GM19035 (cell line): Measurements from ENCODE around the gene CASP2.
A peak's percentile ranks its signal among the peaks of the same experiment; 100 is the strongest.

Source experiments
- ATAC-seq: cut with Tn5 transposase; IDR thresholded peaks from one replicate; pipeline ENCODE4 v1.9.1; 2021; ENCODE audit not compliant: unreplicated experiment

Gene CASP2

DNA sequence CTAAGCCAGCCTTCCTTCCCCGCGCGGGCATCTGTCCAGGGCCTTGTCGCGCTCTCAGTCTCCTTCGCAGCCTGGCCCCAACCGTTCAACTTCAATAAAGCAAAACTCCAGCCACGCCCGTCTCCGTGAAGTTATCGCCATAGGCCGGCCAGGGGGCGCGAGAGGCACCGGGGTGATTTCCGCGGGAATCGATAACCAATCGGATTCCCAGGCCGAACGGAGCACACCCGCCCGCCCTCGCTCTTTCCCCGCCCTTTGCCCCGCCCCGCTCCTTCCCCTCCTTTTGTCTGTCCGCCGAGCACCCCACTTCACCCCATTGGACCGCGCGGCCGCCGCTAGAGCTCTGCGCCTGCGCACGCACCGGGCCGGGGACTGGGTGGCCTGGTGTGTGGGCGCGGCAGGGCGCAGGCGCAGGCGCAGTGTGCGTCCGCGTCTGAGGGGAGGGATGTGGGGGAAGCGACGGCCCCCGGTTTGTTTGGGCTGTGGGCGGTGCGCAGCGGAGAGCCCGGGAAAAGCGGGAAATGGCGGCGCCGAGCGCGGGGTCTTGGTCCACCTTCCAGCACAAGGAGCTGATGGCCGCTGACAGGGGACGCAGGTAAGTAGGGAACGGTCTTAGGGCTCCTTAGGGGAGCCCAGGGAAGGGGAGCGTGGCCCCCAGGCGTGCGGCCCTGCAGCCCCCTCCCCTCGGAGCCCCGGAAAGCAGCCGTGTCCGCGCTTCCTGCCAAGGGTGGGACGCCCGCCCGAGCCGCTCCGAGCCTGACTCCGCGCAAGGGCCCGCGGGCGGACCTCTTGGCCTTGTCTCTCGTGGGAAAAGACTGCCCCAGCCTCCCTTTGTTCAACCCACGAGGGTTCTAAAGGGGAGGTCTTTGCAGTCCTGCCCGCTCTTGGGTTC is at the start of gene CASP2:
TSS of gene CASP2 (plus strand) at position 417 of the 892 bp plus-strand sequence. CDS start at position 522, 105 bp downstream.
- ATAC-seq, result peak; percentile 81

DNA sequence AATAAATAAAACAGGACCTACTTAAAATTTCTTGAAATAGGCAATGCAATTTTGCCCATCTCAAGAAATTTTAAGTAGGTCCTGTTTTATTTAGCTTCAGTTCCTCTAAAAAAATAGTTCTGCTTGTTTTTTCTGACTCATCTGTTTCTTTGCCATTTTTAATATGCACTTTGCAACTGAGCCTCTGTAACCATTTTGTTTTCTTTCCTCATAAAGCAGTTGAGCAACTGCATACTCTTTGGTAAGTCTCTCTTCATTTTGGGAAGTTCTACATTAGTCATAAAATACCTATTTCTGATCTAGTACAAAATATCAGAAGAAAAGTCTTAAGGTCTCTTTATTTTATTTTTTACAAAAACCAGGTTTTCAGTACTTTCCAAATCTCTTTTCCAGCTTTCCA is 48.3 kb upstream of the CASP2 start:
- ATAC-seq, result no peak

DNA sequence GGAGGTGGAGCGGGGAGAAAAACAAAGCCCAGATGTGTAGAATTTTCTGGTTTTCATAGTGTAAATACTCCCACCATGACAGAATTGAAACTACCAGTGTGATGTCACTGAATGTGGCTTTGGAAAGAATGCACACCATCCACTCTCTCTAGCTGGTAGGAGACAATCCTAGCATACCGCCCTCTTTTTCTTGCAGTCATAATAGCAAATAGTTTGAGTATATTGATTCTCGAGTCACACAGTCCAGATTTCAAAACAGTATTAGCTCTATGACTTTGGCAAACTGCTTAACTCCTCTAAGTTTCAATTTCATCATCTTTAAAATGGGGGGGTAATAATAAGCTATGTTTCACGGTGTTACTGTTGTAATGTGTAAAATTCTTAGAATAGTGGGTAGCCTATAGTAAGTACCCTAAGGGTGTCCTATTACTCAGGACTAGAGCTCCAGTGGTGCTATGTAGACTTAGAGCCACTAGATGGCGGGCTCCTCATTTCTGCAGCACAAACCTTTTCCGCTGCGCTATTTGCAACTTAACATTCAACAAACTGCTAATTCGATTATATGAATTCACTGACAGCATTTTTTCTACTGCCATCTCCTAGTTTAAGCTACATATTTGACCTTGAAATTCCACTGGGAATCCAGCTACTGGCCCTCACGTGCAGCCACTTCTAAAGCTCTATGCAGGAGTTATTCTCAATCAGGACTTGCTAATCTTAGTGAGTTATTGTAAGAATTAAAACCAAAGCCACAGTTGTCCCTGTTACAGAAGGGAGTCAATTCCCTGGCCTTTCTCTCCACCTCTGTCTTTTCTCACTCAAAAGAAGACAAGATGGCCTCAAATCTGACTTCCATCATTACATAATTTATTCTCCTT is 47.6 kb upstream of the CASP2 start:
- peak; percentile 98 for ATAC-seq

DNA sequence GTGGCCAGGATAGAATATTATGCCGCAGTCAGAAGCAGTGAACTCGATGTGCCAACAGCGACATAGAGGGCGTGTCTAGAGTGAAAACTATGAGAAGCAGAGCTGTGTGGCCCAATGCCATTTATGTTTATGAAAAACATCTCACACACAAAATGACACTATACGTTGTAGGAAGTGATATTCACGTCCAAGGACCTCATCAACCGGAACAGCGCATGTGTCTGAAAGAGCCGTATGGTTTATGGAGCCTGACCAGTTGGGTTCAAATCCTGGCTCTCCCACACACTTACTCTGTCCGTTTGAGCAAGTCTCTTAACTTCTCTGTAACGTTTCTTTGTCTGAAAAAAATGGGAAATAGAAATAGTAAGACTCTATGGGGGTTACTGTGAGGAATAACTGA is 45.8 kb upstream of the CASP2 start:
- ATAC-seq, result no peak

DNA sequence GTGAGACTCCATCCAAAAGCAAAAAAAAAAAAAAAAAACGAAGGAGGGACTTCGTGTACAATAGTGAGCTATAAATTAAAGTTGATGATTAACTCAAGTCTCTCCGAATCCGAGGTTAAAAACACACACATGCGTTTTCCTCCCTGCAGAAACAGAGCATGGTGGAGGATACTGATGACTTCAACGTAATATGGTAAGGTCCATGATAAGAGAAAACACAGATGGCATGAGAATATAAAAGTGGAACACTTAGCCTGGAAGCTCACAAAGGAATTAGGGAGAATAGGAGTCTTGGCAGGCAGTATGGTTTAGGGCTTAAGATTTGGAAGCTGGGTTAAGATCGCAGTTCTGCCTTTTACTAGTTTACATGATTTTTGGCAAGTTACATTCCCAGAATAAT is 45.0 kb upstream of the CASP2 start:
- no peak for ATAC-seq

DNA sequence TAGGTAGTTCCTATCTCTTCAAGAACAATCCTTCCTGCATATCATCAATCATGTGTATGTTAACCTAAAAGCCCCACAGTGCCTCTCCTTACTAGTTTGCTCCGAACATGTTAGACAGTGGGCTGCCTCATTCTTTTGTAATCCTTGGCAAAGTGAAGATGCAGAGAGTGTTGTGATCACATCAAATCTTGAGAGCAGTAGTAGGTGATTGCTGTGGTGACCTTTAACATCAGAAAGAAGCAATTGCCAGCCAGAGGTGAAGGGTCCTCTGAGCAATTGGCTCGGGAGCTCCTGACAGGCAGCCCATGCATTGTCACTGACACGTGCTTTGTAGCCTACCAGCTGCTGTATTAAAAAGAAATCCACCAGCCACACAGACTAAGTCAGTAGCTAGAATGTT is 44.5 kb upstream of the CASP2 start:
- ATAC-seq, result no peak

DNA sequence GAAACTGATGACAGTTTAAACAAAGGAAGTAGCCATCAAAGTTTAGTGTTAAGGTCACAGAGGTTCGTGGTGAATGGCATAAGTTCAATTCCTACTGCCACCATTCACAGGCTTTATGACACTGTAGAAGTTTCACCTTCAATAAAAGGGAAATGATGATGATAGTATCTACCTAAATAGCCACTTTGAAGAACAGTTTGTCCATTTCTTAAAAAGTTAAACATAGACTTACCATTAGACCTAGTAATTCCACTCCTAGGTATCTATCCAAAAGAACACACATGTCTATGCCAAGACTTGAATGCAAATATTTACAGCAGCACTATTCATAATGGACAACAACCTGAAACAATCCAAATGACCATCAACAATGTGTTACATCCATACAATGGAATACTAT is 43.8 kb upstream of the CASP2 start:
- ATAC-seq, result no peak

DNA sequence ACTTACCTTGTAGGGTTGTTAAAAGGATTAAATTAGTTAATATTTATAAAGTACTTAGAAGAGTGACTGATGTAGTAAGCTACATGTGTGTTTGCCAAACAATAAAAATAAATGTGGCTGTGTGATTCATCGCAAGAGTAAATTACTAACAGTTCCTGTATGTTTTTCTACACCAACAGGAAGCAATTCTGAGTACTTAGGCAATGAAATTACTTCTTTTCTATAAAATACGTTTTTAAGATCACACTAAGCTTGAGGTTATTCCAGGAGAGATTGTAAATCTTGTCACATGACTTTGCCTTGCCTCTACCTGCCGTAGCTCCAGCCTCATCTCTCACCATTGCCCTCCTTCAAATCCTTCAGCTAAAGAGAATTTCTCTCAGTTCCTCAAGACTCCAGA is 43.0 kb upstream of the CASP2 start:
- no peak for ATAC-seq

DNA sequence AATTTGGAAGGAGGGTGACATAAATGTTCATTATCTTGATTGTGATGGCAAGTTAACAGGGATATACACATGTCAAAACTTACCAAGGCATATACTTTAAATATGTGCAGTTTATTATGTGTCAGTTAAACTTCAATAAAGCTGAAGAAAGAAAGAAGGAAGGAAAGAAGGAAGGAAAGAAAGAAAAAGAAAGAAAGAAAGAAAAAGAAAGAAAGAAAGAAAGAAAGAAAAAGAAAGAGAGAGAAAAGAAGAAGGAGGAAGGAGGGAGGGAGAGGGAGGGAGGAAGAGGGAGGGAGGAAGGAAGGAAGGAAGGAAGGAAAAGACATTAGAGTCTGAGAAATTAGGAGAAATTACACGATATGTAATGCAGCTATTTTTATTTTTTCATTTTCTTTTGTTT is 40.8 kb upstream of the CASP2 start:
- no peak for ATAC-seq

DNA sequence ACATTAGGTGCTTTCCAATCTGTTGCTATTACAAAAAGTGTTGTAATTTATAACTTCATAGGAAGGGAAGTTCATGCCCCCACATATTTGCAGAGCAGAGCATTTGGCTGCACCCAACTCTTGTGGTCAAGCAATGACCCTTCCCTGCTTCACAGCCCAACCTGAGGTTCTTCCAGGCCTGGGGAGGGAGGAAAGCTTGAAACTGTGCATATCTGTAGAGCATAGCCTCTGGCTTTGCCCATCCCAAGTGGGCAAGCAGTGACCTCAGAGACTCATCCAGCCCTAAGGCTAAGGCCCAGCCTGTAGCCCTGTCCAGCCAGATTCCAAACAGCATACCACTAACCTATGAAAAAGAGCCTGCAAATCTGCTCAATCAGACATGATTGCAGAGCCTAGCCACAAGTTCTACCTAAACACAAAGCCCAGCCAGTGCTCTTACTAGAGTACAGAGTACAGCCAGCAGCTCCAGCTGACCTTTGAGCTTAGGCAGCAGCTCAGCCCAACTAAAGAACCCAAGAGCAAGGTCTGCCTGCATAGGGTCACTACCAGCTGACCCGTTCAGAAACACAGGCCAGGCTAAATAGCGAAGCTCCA is 39.3 kb upstream of the CASP2 start:
- ATAC-seq, result no peak

DNA sequence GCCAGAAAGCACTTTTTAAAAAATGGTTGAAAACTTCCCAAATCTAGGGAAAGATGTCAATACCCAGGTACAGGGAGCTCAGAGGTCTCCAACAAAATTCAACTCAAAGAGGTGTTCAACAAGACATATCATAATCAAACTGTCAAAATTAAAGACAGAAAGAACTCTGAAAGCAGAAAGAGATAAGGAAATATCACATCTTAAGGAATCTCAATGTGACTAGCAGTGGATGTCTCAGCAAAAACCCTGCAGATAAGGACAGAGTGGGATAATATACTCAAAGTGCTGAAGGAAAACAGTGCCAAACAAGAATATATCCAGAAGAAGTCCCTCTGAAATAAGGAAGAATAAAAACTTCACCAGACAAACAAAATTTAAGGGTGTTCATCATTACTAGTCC is 38.0 kb upstream of the CASP2 start:
- ATAC-seq, result no peak

DNA sequence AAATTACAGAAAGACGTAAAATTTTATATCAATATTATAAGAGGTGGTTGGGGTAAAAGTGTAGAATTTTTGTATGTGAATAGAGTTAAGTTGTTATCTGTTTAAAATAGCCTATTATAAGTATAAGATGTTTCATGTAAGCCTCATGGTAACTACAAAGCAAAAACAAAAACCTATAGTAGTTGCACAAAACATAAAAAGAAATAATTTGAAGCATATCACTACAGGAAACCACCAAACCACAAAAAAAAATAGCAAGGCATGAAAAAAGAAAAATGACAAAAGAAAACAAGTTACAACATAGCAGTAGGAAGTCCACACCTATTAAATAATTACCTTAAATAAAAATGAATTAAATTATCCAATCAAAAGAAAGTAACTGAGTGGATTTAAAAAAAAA is 37.3 kb upstream of the CASP2 start:
- ATAC-seq, result no peak

DNA sequence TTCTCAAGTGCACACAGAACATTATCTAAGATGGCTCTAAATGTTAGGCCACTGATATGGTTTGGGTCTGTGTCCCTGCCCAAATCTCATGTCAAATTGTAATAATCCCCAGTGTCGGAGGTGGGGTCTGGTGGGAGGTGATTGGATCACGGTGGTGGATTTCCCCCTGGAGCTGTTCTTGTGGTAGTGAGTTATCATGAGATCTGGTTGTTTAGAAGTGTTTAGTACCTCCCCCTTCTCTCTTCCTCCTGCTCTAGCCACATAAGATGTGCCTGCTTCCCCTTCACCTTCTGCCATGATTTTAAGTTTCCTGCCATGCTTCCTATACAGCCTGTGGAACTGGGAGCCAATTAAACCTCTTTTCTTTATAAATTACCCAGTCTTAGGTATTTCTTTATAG is 36.1 kb upstream of the CASP2 start:
- no peak for ATAC-seq

DNA sequence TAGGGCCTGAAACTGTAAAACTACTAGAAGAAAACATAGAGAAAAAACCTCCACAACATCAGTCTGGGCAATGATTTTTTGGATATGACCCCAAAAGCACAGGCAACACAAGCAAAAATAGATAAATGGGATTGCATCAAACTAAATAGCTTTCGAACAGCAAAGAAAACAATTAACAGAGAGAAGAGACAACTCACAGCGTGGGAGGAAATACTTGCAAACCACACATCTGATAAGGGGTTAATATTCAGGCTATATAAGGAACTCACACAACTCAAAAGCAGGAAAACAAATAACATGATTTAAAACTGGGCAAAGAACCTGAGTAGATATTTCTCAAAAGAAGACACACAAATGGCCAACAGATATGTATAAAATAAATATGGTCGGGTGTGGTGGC is 32.6 kb upstream of the CASP2 start:
- ATAC-seq, result no peak

DNA sequence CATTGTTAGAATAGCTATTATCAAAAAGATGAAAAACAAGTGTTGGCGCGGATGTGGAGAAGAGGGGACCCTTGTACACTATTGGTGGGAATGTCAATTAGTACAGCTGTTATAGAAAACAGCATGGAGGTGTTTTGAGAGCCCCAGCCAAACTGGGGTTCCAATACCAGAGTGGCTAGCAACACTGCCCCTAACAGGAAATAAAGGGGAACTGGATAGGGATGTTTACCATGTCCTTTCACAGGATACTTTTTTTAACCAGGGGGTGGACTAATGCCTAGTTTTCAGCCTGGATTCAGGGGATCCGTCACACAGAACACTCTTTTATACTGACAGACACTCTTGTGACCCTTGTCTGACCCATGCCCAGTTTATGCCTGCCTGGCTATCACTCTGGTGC is 31.8 kb upstream of the CASP2 start:
- no peak for ATAC-seq

DNA sequence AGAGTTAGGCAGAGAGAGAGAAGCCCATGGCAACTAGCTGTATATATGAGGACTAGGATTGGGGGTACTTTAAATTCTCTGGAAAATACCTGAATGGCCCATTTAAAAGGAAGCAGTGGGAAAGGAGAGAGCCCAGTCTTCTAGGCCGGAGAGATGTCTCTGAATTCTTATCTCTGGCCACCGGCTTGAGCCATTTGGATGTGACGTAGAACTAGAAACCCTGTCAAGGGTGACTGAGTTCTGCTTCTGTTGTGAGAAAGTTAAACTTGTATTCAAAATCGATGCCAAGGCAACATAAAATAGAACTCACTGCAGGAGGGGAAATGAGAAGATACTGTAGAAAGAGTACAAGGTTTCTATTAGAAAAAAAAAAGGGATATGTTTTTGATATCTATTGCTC is 31.2 kb upstream of the CASP2 start:
- ATAC-seq, result peak; percentile 61

DNA sequence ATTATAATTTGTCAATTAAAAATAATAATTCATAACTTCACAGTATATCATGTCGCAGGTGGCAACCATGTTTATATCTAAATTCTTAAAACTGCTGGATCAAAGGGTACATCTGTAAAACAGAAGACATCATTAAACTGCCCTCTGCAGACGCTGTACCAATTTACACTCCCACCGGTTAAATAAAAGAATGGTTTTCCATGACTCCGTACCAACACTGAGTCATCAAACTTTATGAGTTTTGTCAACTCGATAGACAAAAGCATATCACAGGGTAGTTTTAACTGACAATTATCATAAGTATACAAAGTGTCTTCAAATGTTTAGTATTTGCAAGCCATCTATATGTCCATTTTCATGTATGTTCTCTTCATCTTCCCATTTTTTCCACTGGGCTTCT is 30.6 kb upstream of the CASP2 start:
- no peak for ATAC-seq

DNA sequence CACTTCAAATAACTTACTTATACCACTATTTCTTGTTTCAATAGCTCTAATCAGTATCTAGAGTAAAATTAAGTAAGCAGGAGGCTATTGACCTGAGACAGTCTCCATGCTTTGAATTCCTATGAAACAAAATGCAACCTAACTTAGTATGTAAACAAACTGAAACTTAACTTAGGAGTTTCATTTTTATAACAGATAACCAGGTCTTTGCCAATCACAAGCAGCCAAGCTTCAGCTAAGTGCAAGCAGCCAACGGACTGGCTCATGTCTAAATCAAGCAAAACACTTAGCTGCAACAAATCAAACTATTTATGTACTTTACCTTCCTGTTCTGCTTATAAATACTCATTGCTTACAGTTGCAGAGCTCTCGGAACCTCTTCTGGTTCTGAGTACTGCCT is 29.3 kb upstream of the CASP2 start:
- ATAC-seq, result peak; percentile 51

DNA sequence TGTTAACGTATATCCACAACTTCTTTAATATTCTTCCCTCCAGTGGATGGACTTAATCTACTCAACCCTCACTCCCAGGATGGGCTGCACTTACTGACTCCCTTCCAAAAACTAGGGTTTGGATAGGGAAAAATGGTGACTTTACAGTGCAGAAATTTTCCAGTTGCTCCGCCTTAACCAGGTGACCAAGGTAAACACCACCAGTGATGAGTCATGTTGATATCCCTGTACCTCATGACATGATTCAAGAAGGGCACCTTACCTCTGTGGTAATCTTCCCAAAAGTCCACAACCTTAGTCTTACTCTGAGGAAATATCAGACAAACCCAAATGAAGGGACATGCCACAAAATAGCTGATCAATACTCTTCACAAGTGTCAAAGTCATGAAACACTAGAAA is 28.4 kb upstream of the CASP2 start:
- no peak for ATAC-seq

DNA sequence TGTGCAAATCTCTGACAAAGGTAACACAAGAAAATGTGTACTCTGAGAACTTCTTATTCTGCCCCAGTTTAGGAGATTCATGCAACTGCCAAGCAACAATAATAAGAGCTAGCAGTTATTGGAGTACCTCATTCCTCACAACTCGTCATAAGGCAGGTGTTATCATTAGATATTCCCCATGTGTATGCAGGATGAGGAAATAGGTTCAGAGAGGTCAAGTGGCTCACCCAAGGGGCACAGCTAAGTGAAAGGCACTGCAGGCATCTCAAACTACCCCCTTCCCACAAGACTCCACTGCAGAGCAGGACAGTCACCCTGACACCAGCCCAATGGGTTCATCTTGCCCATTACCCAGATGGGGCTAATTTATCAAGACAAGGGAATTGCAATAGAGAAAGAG is 26.2 kb upstream of the CASP2 start:
- no peak for ATAC-seq

DNA sequence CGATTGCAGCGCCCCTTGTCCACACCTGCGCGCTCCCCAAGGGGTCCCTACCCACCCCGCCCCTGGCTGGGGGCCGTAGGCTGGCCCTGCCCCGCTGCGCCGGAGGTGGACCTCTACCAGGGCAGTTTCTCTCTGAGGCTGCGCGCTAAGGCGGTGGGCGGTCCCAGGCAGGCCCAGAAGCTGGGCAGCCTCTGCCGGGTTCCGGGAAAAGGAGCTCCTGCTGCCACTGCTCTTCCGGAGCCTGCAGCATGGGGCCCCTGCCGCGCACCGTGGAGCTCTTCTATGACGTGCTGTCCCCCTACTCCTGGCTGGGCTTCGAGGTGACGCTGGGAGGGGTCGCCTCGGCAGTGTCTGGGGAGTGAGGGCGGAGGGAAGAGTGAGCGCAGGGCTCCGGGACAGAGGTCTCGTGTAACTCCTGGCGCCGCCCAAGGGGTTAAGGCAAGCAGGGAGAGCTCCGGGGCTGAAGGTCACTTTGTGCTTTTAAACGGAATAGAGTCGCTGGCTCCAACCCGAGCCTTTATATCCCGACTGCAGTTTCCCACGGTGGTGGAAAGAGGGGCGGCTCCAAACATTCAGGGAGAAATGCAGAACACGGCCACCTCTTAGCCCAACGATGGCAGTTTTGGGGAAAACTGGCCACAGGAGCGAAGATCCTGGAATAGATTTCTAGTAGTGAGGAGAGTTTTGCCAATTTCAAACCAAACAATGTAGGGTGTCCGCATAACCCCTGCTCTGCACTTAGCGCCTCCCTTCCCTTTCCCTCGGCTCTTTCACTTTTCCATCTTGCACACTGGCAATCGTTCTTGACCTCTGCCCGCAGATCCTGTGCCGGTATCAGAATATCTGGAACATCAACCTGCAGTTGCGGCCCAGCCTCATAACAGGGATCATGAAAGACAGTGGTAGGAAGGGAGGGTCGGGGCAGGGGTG is 24.6 kb upstream of the CASP2 start, which contains the start of gene GSTK1:
TSS of gene GSTK1 (plus strand) at position 176 of the 930 bp plus-strand sequence. CDS start at position 249, 73 bp downstream.
- peak; percentile 97 for ATAC-seq
